ENCODE results near the gene FAM83F.

Gene FAM83F

DNA sequence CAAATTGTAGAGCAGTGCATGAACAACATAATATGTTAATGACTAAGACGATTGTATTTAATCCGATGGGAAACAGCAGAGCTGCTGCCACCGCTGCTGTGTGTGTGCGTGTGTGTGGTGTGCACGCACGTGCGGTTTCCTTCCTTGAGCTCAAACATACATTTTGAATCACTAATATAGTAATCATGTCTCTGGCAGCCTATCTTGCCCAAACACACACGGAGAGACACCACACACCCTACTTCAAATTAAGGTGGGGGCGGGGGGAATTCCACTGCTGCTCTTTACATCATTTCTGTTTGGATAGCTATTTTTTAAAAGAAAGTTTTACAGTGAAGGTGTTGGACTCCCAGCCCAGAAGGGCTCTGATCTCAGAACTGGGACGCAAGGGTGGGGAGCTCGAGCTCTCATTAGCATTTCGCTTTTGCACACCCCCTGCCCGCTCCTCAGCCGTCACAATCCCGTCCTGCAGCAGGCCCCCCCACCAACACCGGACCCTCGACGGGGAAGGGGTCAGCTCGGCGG, 651 bp upstream of the FAM83F start:
- no peak for DNase-seq (ENCODE audit: low spot score)

DNA sequence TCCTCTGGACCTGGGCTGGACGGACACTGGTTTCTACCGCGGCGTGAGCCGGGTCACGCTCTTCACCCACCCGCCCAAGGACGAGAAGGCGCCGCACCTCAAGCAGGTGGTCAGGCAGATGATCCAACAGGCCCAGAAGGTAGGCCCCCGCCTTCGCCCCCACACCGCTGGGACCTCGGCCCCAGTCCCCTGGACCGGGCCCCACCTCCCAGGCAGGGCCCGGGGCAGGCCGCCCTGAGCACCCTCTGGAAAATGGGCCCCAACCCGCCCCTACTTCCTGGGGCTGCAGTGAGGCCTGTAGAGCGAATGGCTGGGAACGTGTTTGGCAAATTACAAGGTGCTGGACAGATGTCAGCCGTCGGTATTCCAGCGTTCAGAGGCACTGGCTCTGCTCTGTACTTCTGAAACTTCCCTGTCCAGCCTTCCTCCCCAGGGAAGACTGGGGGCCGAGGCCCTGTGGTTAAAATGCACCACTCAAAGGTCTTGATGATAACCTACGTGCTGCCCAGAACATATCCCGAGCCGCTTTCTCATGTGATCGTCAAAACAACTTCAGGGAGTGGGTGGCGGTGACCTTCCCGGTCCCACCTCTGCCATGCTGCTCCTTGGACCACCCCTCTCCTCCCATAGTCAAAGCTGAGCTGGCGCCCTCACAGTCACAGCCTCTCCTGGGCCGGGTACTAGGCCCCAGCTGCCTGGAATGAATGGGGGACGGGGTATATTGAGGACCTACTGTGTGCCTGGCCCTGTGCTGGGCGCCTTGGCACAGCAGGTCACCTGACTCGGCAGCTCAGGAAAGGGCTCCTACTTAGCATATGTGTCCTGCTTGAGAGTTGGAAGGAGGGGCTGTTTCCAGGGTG, 869 bp downstream of the FAM83F start:
- DNase-seq (ENCODE audit: low spot score) = no peak

DNA sequence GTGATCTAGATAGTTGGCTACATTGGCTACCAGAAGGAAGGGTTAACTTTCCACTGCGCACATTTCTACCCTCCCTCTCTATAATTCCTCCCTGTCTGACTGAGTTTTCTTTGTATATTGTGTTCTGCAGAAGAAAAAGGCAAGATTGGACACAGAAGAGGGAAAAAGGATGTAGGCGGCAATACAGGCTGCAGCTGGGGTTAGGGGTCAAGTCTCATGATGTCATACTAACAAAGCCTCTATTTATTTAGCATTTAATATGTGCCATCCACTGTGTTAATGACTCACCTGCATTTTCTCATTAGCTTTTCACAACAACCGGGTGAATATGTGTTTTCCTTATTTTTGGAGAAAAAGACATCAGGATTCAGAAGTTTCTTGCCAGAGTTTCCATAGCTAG, 2.0 kb downstream of the FAM83F start:
- DNase-seq (ENCODE audit: low spot score) = no peak

DNA sequence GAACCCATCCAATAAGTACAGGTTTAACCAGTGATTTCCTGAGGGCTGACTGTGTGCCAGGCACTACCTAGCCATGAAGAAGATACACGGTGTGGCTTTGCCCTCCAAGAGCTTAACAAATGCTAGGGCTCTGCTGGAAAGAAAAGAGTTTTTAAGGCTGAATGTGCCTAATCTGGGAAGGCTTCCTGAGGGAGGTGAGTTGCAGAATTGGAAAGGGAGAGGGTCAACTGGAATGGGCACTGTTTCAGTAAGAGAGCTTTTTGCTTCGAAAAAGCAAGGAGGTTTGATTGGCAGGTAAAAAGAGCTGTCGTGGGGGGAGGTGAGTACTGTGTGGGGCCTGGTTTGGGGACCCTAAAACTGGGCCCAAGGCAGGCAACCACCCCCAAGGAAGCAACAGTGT, 2.7 kb downstream of the FAM83F start:
- no peak for DNase-seq (ENCODE audit: low spot score)

DNA sequence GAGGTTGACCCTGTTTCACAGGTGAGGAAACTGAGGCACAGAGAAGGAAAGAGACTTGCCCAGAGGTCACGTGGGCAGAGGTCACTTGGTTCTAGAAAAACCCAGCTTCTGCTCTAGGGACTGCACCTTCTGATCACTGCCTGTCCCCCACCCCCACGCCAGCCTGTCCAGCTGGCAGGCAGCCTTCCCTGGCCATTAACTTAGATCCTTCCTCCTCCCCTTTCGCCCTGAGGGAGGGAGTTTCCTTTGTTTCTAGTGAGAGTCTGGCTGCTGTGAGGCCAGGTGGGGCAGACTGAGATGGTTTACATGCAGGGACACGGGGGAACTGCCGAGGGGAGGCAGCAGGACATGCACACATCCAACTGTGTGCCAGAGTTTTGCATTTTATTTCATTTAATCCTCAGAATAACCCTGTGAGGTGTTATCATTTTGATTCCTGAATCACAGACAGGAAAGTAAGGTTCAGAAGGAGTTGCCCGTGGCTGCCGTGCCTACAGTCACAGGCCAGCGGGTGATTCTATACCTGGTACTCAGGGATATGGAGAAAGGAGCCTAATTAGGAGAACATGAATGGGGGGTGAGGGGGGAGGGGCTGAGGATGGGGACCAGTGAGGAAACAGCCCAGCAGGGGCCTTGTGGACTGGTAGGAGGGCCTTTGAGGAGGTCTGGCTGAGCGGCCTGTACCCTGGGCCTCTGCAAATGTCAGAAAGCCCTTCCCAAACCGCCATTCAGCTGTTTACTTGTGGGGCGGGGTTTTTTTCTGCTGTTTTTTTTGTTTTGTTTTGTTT, 3.4 kb downstream of the FAM83F start:
- peak; percentile 40 for DNase-seq (ENCODE audit: low spot score)

DNA sequence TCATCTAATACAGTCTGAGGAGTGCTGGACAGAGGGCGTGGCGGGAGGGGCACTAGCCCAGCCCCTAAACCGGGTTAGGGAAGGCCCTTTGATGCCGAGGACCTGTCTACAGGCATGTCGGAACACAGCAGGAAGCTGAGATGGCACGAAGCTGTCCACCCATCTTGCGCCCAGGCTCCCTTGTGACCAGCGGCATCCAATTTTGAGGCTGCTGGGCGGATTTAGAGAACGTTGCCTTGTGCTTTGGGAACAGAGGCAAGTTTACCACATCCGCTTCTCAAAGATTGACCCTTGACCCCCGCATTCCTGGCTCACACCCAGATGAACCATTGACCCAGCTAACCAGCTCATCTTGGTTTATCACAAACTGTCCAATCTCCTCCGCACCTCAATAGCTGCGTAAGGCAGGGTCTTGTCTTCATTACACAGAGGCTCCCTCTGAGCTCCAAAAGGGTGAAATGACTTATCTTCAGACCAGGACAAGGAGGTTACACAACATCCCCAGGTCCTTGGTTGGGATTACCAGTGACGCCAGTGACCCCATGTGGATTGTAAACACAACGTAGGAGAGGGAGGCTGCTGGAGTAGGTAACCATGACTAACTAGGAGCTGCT, 4.5 kb downstream of the FAM83F start:
- DNase-seq (ENCODE audit: low spot score) = peak; percentile 82

DNA sequence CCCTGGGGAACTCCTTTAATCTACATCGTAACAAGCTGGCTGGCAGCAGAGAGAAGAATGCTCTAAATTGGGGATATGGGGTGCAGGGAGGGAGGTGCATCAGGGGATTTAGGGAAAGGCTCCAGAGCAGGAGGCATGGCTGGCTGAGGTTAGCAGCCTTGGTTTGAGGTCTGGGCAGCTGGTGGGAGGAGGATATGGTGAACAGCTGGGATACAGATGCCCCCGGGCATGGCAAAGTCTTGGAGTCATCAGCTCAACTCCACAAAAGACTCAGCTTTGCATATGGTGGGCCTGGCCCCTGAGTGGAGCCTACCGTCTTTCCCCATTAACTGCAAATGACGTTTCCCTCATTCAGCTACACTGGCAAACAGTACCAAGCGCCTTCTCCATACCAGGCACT, 5.4 kb downstream of the FAM83F start:
- DNase-seq (ENCODE audit: low spot score) = no peak

DNA sequence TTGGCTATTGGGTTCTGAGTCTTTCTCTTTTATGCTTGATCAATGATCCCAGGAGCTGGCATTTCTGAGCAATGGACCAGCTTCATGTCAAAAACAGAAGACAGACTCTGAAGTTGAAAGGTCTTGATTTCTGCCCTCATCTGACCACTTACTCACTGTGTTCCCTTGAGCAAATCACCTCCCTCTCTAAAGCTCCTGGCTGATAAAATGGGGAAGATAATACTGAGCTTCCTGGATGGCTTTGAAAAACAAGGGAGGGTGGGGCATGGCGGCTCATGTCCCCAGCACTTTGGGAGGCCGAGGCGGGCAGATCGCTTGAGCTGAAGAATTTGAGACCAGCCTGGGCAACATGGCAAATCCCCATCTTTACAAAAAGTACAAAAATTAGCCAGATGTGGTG, 6.4 kb downstream of the FAM83F start:
- no peak for DNase-seq (ENCODE audit: low spot score)

DNA sequence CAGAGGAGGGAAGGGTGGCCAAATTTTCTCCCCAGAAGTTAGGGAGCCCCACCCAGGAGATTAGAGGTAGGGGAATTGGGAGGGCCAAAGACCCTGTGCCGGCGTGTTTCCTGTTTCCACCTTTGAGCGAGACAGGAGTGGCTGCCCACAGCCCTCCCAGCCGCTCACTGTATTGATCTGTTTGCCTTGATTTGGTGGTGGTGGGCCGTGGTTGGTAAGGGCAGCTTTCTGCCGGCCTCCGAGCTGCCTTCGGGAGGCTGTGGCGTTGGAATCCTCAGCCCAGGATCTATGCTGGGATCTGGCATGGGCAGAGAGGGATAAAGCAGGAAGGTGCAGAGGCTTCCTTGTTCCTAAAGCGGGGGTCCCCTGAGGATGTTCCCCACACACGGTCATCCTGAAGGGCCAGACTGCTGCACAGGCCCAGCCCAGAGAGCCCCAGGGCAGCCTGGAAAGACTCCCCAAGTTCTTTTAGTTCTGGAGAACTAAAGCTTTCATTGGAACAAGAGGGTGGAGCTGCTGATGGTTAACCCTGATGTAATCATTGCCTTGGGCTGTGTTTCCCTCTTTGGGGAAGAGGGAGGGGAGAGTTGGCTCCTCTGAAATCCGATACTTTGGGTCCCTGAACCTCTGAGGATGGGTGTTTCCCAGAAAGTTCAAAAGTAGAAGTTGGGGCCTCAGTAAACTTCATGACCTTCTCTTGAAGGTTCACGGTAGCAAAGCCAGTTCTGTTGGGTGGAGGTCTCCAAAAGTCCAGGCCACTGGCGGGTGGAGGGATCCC, 7.2 kb downstream of the FAM83F start:
- DNase-seq (ENCODE audit: low spot score) = peak; percentile 43

DNA sequence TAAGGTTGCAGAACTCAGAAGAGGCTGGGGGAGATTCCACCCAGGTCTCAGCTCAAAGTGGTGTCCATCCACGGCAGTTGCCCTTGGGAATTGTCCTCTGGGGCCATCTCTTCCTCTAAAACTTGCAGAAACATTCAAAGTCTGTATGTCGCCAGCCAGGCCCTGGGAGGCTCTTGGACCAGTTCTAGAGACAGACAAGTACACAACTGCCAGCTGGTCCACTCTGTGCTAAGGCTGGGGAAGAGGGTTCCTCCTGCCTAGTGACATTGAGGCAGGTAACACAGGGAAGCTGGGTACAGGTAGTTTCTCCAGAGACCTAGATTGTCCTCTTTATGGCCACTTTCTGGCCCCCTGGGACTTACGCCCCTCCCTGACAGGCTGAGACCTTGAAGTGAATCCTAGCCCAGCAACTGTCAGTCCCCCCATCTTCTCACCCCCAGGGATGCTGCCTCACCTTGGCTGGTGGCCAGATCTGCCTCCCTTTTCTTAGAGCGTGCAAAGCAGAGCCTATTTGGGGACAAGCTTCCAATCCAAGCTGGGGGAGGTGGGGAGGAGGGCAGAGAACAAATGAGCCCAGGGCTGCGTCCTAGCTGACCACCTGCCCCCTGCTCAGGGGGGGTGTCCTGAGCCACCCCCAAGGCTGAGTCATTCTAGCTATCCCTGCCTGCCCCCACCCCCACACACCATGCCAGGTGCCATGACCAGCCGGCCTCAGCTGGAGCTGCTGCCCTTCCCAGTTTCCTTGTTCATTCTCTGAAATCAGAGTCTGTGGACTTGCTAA, 8.4 kb downstream of the FAM83F start:
- no peak for DNase-seq (ENCODE audit: low spot score)

DNA sequence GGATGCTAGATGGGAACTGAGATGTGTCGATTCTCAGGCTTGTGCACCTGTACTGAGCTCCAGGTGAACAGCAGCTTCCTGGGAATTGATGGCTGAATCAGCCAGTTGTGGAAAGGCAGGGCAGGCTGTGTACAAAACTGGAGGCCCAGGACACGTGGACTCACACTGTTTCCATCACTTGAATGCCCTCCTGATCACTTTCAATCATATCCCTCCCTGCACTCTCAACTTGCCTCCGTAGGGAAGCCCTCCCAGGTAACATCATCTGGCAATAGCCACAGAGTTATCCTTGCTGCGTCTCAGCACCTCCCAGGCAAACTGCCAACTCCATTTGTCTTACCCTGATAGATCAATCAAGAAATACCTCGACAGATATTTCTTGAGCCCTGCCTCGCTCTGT, 10.1 kb downstream of the FAM83F start:
- DNase-seq (ENCODE audit: low spot score) = no peak

DNA sequence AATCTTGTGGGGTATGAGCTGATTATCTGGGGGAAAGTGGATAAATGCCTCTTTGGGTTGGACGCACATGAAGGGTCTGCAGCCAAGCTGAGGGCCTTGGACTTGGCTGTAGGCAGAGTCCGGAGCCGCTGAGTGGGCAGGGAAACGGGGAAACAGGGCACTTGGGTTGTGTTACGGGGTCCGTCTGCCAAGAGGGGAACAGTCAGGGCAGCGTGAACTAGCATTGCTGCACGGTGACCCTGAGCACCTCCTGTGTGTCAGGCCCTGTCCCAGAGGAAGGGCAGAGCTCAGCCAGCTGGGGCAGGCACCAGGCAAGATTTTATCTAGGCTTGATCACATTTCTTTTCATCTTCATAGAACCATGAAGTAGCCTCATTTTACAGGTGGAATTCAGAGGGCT, 11.9 kb downstream of the FAM83F start:
- DNase-seq (ENCODE audit: low spot score) = no peak

DNA sequence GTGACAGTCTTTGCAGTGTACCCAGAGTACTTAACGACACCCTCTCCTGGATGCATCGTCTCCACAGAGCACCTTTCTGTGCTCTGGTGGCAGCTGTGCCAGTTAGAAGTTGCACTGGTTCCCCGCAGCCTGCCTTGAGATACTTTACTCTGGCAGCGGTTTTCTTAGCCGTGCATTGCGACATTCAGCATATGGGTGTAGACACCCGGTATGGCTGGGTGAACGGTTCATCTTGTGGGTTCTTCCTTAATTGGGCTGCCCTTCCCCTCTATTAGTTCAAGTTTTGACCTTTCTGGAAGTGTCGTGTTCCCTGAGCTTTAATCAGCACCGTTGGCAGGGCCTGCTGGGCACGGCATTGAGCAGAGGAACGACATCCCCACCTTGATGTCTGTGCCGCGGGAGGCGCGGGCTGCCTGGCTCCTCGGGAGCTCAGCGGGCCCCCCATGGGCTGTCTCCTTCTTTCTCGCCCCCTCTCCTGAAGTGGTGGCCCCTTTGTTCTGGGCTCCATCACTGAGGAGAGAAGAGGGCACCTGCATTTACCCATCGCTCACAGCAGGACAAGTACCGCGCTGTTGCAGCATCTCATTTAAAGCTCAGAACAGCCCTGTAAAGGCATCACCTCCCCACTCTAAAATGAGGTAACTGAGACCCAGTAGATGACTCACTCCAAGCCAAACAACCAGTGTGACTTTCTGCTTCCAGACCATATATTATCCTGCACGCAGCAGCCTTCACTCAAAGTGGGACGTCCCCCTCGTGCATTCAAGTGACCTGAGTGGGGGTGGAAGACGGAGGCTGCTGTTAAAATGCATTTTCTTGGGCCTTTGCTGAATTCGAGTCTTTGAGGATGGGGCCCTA, 13.3 kb downstream of the FAM83F start:
- DNase-seq (ENCODE audit: low spot score) = no peak

DNA sequence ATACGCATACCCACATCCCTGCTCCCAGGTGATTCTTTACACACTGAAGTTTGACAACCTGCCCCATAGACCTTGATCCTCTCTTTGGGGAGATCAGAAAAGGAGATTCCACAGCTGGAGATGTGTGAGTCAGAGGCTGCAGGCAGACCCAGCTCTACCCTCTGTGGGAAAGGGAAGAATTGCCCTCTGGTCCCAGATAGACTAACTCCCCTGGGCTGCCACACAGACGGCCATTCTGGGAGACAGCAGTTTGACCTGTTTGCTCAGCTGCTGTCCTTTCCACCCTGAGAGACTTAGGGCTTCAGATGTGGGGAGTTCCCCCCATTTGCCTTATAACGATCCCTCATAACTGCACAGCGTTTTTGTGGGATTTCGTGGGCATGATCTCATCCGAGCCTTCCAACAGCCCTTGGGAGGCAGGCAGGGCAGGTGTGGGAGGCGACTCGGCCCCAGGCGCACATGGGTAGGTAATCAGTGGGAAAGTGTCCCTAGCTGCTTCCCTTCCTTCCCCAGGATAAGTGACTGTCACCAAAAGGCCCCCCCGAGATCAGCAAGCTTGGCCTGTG, 14.1 kb downstream of the FAM83F start:
- no peak for DNase-seq (ENCODE audit: low spot score)

DNA sequence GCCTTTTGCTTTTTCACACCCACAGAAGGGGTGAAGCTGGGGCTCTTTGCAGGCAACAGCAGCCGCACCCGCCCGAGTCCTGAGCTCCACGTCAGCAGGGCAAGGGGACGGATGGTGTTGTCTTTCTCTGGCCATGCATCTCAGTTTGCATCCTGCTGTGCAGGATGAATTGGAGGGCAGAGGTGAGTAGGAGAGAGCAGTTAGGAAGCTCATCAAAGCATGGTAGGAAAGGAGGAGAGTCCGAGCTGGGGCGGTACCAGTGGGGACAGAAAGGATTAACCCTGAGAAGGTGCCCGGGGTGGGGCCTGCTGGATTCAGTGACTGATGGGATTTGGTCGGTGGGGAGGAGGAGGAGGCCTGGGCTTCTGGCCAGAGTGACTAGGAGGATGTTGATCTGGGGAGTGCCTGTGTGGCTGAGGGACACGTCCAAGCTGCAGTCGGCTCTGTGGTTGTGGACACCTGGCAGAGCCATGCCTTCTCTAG, 14.6 kb downstream of the FAM83F start:
- no peak for DNase-seq (ENCODE audit: low spot score)

DNA sequence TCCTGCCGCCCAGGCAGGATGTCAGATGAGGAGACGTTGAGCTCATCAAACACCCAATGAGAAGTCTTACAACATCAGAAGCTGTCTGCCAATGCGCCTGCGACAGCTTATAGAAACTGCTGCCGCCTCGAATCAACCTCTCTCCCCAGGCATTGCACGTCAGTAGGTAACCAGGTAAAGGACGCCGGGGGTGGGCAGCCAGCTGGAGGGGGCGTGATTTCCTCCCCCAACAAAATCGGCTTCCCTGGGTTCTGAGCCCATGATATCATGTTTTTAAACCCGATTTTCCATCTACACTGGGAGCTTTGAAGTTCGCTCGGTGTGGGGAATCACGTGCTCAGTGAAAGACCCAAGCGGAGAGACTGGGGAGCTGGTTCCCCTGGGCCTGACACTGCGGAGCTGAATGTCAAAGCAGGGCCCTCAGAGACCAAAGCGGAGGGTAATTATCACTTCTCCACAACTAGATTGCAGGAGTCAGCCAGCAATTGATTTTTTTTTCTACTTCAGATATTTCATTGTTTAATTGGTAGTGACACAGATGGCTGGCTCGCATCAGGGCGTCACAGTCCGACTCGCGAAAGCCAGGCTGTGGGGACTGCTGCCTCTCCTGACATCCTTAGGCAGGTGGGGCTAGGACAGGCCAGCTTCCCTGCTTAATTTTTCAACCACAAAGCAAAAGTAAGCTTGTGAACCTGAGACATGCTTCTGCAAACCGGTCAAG, 15.4 kb downstream of the FAM83F start:
- no peak for DNase-seq (ENCODE audit: low spot score)

DNA sequence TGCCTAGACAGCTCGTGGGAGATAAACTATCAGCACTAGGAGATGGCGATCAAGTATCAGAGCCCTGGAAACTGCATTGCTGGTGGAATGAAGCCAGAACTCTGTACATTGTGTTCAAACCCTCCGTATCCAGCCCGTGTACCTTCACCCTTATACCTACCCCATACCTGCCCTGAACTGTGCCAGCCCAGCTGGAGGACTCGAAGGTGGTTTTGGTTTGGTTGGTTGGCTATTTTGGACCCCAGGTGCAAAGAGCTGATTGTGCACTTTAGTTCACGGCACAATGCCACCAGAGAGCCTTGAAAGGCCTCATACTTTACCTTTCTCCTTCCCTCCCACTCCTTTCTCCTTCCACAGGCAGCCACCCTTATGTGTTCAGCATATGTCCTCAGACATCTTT, 16.0 kb downstream of the FAM83F start:
- no peak for DNase-seq (ENCODE audit: low spot score)

DNA sequence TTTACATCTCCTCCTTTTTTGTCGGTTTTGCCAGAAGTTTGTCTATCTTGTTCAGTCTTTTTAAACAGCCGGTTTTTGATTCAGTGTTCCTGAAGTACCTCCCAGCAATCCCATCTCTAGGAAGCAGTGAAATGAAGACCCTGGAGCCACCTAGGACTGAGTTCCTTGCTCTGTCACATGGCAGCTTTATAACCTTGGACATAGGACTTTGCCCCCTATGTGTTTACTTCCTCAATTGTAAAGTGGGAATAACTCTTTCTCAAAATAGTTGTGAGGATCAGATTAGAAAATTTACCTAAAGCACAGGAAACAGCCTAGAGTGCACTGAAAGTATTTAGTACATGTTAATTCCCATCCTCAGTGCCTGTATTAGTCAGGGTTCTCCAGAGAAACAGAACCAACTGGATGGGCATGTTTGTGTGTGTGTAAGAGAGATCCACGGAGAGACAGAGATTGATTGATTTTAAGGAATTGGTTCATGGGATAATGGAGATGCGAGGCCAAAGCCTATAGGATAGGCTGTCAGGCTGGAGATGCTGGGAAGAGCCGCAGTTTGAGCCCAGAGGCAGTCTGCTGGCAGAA, 20.0 kb downstream of the FAM83F start:
- DNase-seq (ENCODE audit: low spot score) = no peak
